H1 (cell line): ENCODE measurements around the gene FAM83C. TPM values are rescaled to one million over a fixed set of nuclear protein-coding genes. Genes with fewer than 3 reads are reported as not detected.

Experiments used
- CTCF ChIA-PET: fragments of 300-600 bp; sonication (Branson Sonifier 250); formaldehyde crosslinking; loops from one replicate; lab custom pipeline; 2021; ENCODE audit not compliant: partially characterized antibody; lab: Charles Lee
- POLR2A ChIA-PET: fragments of 300-600 bp; sonication (Branson Sonifier 250); formaldehyde crosslinking; loops from one replicate; lab custom pipeline; 2021; ENCODE audit warnings: inconsistent platforms; ENCODE audit not compliant: partially characterized antibody; lab: Charles Lee
- DNase-seq, 2 experiments: peaks; one replicate each; pipeline versions ENCODE4 v3.0.0 to v3.0.0-alpha.2; 2010 to 2022; ENCODE audit warnings: low spot score in 2 of 2, low read depth in 1 of 2, mixed read lengths in 1 of 2
- FAIRE-seq: peaks from 2 replicates; lab custom pipeline; 2011; peaks lifted over from hg19 to GRCh38; lab: Jason Lieb, UNC
- H2AFZ ChIP-seq: 2 replicates; pipeline ENCODE4 v1.8.1; 2012; ENCODE audit warnings: low read length, inconsistent platforms
- H2AK5ac ChIP-seq: 2 replicates; pipeline ENCODE4 v1.6.1; 2013; ENCODE audit warnings: low read depth, low read length
- H2BK120ac ChIP-seq: replicated peaks from 2 replicates; pipeline ENCODE3; 2013; ENCODE audit warnings: low read depth, low read length, inconsistent platforms
- H2BK12ac ChIP-seq: 2 replicates; pipeline ENCODE4 v1.6.1; 2013; ENCODE audit warnings: low read depth, low read length
- H2BK15ac ChIP-seq: 2 replicates; pipeline ENCODE4 v1.6.1; 2013; ENCODE audit warnings: low read length
- H2BK20ac ChIP-seq: 2 replicates; pipeline ENCODE4 v1.6.1; 2013; ENCODE audit warnings: low read length
- H2BK5ac ChIP-seq: 2 replicates; pipeline ENCODE4 v1.6.1; 2013; ENCODE audit warnings: low read depth, low read length
- H3K14ac ChIP-seq: 2 replicates; pipeline ENCODE4 v1.6.1; 2013; ENCODE audit warnings: inconsistent platforms; ENCODE audit not compliant: insufficient read length
- H3K18ac ChIP-seq: 2 replicates; pipeline ENCODE4 v1.6.1; 2013; ENCODE audit warnings: low read length; ENCODE audit errors: extremely low read depth
- H3K23ac ChIP-seq: 2 replicates; pipeline ENCODE4 v1.6.1; 2013; ENCODE audit warnings: inconsistent platforms; ENCODE audit not compliant: insufficient read length
- H3K23me2 ChIP-seq: 2 replicates; pipeline ENCODE4 v1.6.1; 2013; ENCODE audit warnings: low read depth, low read length
- H3K27ac ChIP-seq: 2 replicates; pipeline ENCODE4 v1.6.1; 2011; ENCODE audit warnings: low read depth, low read length, inconsistent platforms
- H3K27me3 ChIP-seq, 4 experiments: replicated peaks in 1 of 4; 1 replicate in 1 of 4; 2 replicates in 3 of 4; pipeline versions ENCODE4 v1.6.1 to v1.8.1; 2011 to 2013; ENCODE audit warnings: low read length in 3 of 4, mild to moderate bottlenecking in 3 of 4, inconsistent platforms in 2 of 4, mixed read lengths in 2 of 4, moderate library complexity in 1 of 4; ENCODE audit not compliant: control insufficient read depth in 3 of 4, insufficient read depth in 3 of 4; ENCODE audit errors: extremely low read depth in 1 of 4
- H3K36me3 ChIP-seq, 4 experiments: 2 replicates each; pipeline versions ENCODE4 v1.6.1 to v1.8.1; 2011 to 2013; ENCODE audit warnings: mild to moderate bottlenecking in 4 of 4, low read length in 3 of 4, moderate library complexity in 2 of 4, control low read depth in 1 of 4, inconsistent platforms in 1 of 4; ENCODE audit not compliant: insufficient read depth in 4 of 4, control insufficient read depth in 2 of 4
- H3K4ac ChIP-seq: replicated peaks from 2 replicates; pipeline ENCODE3; 2013; ENCODE audit warnings: low read length, low read depth, mixed read lengths, inconsistent platforms; ENCODE audit not compliant: insufficient read length
- H3K4me1 ChIP-seq, 4 experiments: replicated peaks in 1 of 4; 1 replicate in 1 of 4; 2 replicates in 3 of 4; pipeline versions ENCODE4 v1.6.1 to v1.8.1; 2011 to 2013; ENCODE audit warnings: low read length in 3 of 4, inconsistent platforms in 2 of 4, mixed read lengths in 1 of 4; ENCODE audit not compliant: insufficient read depth in 4 of 4, control insufficient read depth in 3 of 4
- H3K4me2 ChIP-seq, 2 experiments: 2 replicates each; pipeline versions ENCODE4 v1.6.1 to v1.8.1; 2011 to 2013; ENCODE audit warnings: low read depth in 2 of 2, low read length in 2 of 2, control low read depth in 1 of 2, inconsistent platforms in 1 of 2, mild to moderate bottlenecking in 1 of 2; ENCODE audit not compliant: insufficient read depth in 1 of 2
- H3K4me3 ChIP-seq, 4 experiments: fragments of 200-600, 300-600 bp in 1 of 4; sonication (generic), shearing (Covaris generic), sonication (Bioruptor Twin) in 1 of 4; 2 replicates each; pipeline versions ENCODE4 v1.5.1 to v1.8.1; 2011 to 2016; ENCODE audit warnings: low read length in 4 of 4, low read depth in 3 of 4, control low read depth in 2 of 4, inconsistent platforms in 2 of 4, mild to moderate bottlenecking in 2 of 4, mixed read lengths in 1 of 4, moderate library complexity in 1 of 4; ENCODE audit not compliant: insufficient read depth in 2 of 4; ENCODE audit errors: extremely low read depth in 1 of 4
- H3K56ac ChIP-seq: replicated peaks from 2 replicates; pipeline ENCODE3; 2013; ENCODE audit warnings: low read depth, mild to moderate bottlenecking, mixed read lengths, low read length, inconsistent platforms; ENCODE audit not compliant: insufficient read length
- H3K79me1 ChIP-seq: 2 replicates; pipeline ENCODE4 v1.6.1; 2013; ENCODE audit warnings: low read depth, low read length, control low read depth
- H3K79me2 ChIP-seq, 2 experiments: 2 replicates each; pipeline versions ENCODE4 v1.6.1 to v1.8.1; 2012 to 2013; ENCODE audit warnings: low read length in 2 of 2, mild to moderate bottlenecking in 2 of 2, inconsistent platforms in 1 of 2; ENCODE audit not compliant: insufficient read depth in 2 of 2, control insufficient read depth in 1 of 2
- H3K9ac ChIP-seq, 4 experiments: replicated peaks in 1 of 4; 1 replicate in 1 of 4; 2 replicates in 3 of 4; pipeline versions ENCODE4 v1.6.1 to v1.8.1; 2011 to 2013; ENCODE audit warnings: low read depth in 3 of 4, low read length in 3 of 4, control low read depth in 2 of 4, mild to moderate bottlenecking in 2 of 4, moderate library complexity in 2 of 4, inconsistent platforms in 1 of 4; ENCODE audit errors: extremely low read depth in 1 of 4
- H3K9me3 ChIP-seq, 2 experiments: 2 replicates each; pipeline versions ENCODE4 v1.6.1 to v1.8.1; 2012 to 2013; ENCODE audit warnings: mild to moderate bottlenecking in 2 of 2, moderate library complexity in 2 of 2, control low read depth in 1 of 2, inconsistent platforms in 1 of 2, low read depth in 1 of 2, low read length in 1 of 2, mixed read lengths in 1 of 2; ENCODE audit not compliant: insufficient read depth in 2 of 2
- H4K20me1 ChIP-seq, 2 experiments: replicated peaks in 1 of 2; 2 replicates each; pipeline versions ENCODE3 to v1.8.1; 2011 to 2013; ENCODE audit warnings: inconsistent platforms in 2 of 2, low read length in 2 of 2, mild to moderate bottlenecking in 1 of 2; ENCODE audit not compliant: insufficient read depth in 2 of 2, control insufficient read depth in 1 of 2
- H4K5ac ChIP-seq: 2 replicates; pipeline ENCODE4 v1.6.1; 2013; ENCODE audit warnings: low read length, low read depth, mixed read lengths, inconsistent platforms; ENCODE audit not compliant: insufficient read length
- H4K8ac ChIP-seq: 2 replicates; pipeline ENCODE4 v1.8.0; 2013; ENCODE audit warnings: mild to moderate bottlenecking, moderate library complexity, low read length, inconsistent platforms; ENCODE audit not compliant: insufficient read depth; ENCODE audit errors: extremely low read depth
- H4K91ac ChIP-seq: replicated peaks from 2 replicates; pipeline ENCODE3; 2013; ENCODE audit warnings: low read length, mixed read lengths, inconsistent platforms; ENCODE audit not compliant: insufficient read length
- CHD1 ChIP-seq: IDR thresholded peaks from 2 replicates; pipeline ENCODE4 v1.6.1; 2012; ENCODE audit warnings: low read depth, low read length, improper control_type of control experiment
- EP300 ChIP-seq, 2 experiments: IDR thresholded peaks; 1 replicate in 1 of 2; 2 replicates in 1 of 2; pipeline ENCODE4 v1.6.1; 2011 to 2012; ENCODE audit warnings: low read depth in 2 of 2, low read length in 2 of 2, mild to moderate bottlenecking in 2 of 2, borderline replicate concordance in 1 of 2, inconsistent platforms in 1 of 2, moderate library complexity in 1 of 2
- GABPA ChIP-seq: IDR thresholded peaks from 2 replicates; pipeline ENCODE4 v1.6.1; 2011; ENCODE audit warnings: mild to moderate bottlenecking, low read length, moderate library complexity, borderline replicate concordance; ENCODE audit not compliant: insufficient read depth
- GTF2F1 ChIP-seq: IDR thresholded peaks from 2 replicates; pipeline ENCODE4 v1.6.1; 2012; ENCODE audit warnings: low read depth, low read length, improper control_type of control experiment, borderline replicate concordance
- JUN ChIP-seq: IDR thresholded peaks from 2 replicates; pipeline ENCODE4 v1.6.1; 2011; ENCODE audit warnings: low read depth, mild to moderate bottlenecking, improper control_type of control experiment, low read length
- KDM5A ChIP-seq: fragments of 200-600 bp; IDR thresholded peaks from 2 replicates; pipeline ENCODE4 v1.7.1; 2012; ENCODE audit warnings: mild to moderate bottlenecking, low read length, inconsistent platforms, mixed read lengths
- MAFK ChIP-seq: IDR thresholded peaks from 2 replicates; pipeline ENCODE4 v1.6.1; 2012; ENCODE audit warnings: low read depth, mild to moderate bottlenecking, improper control_type of control experiment, low read length
- PHF8 ChIP-seq: fragments of 200-600 bp; sonication (generic); conservative IDR thresholded peaks from 2 replicates; pipeline ENCODE4 v1.7.1; 2012; ENCODE audit warnings: low read depth, mild to moderate bottlenecking, inconsistent platforms, low read length, moderate library complexity
- POLR2A ChIP-seq, 2 experiments: IDR thresholded peaks; 1 replicate in 1 of 2; 2 replicates in 1 of 2; pipeline ENCODE4 v1.6.1; 2011; ENCODE audit warnings: low read depth in 2 of 2, low read length in 2 of 2, mild to moderate bottlenecking in 2 of 2; ENCODE audit errors: control extremely low read depth in 1 of 2
- RFX5 ChIP-seq: IDR thresholded peaks from 2 replicates; pipeline ENCODE4 v1.6.1; 2011; ENCODE audit warnings: low read depth, low read length, improper control_type of control experiment, borderline replicate concordance
- SIN3A ChIP-seq, 2 experiments: IDR thresholded peaks in 1 of 2; conservative IDR thresholded peaks in 1 of 2; 2 replicates each; pipeline ENCODE4 v1.6.1; 2011 to 2012; ENCODE audit warnings: low read length in 2 of 2, improper control_type of control experiment in 1 of 2, low read depth in 1 of 2, mild to moderate bottlenecking in 1 of 2
- WGBS, 2 experiments: shearing (Covaris generic) in 1 of 2; methylation state at CpG; one replicate each; pipeline versions ENCODE4 v1.1.6 to v1.1.7; 2013 to 2015; ENCODE audit warnings: low lambda C conversion rate in 2 of 2, mixed read lengths in 2 of 2, inconsistent platforms in 1 of 2, low coverage in 1 of 2, missing lambda C conversion rate in 1 of 2; ENCODE audit not compliant: insufficient replicate concordance in 2 of 2, insufficient coverage in 1 of 2, insufficient read length in 1 of 2; ENCODE audit errors: extremely low coverage in 1 of 2, missing lambda C conversion rate in 1 of 2; 5-methylcytosine and 5-hydroxymethylcytosine counted together
- polyA plus RNA-seq, 7 experiments: library from polyadenylated mRNA; depleted of rRNA in 3 of 7; stranded (reverse) in 5 of 7; unstranded in 2 of 7; fragments of >200 nt in 5 of 7; fragments of 200-250 nt in 2 of 7; gene quantifications; 1 replicate in 5 of 7; 2 replicates in 1 of 7; 4 replicates in 1 of 7; pipeline versions ENCODE4 v1.2.1 to v1.2.3, GENCODE V29; 2011 to 2013; ENCODE audit warnings: missing spikeins in 2 of 7, mixed read lengths in 2 of 7
- total RNA-seq: library from RNA; stranded (reverse); fragmentation: NEBNext Ultra II Directional; extraction: Animal tissue kit (Norgen Biotek cat#: 25700); gene quantifications from 2 replicates; pipeline ENCODE4 v1.2.1, GENCODE V29; 2021
- TF ChIP-seq, protein P1 (sequence below): IDR thresholded peaks from 2 replicates; pipeline ENCODE4 v1.6.1; 2011; ENCODE audit warnings: low read length, improper control_type of control experiment

FAM83C gene
- total and polyA plus RNA-seq, 2 of the 8 experiments (the other 6 are each of a cell fraction or from before 2014, with no cell fraction given) = not detected

DNA sequence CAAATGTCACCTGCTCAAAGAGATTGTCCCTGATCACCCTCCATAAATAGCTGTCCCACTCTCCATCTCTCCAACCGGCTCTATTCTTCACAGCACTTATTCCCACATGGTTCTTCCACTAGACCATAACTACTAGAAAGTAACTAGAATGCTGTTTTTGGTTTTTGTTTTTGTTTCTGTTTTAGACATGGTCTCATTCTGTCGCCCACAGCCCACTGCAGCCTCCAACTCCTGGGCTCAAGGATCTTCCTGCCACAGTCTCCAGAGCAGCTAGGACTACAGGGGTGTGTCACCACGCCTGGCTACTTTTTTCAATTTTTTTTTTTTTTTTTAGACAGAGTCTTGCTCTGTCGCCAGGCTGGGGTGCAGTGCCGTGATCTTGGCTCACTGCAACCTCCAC, 53.5 kb downstream of the FAM83C start:
- Histone ChIP-seq H3K4me3 (no peak overlapping the region), H2BK20ac (no peak overlapping the region), H3K79me2 (no peaks in the 10 kb centered on the region), H3K56ac (no peak overlapping the region), H3K4me2 (no peak overlapping the region), H4K8ac (no peak overlapping the region), H3K23me2 (no peaks in the 10 kb centered on the region; the same call in 1 of the 2 replicates), H3K27ac (no peak overlapping the region), H4K20me1 (no peaks in the 10 kb centered on the region), H3K23ac (no peak overlapping the region), H3K4ac (no peak overlapping the region), H3K14ac (no peak overlapping the region), H3K79me1 (no peaks in the 10 kb centered on the region), H3K4me1 (peaks cover 2 to 7% (median 3%) of the 10 kb centered on the region in 4 experiments; a peak in 4 of 7 replicates), H2AFZ (no peak overlapping the region), H2BK15ac (no peak overlapping the region), H3K36me3 (no peaks in the 10 kb centered on the region), H3K27me3 (no peaks in the 10 kb centered on the region), H2BK5ac (no peak overlapping the region), H3K9ac (no peak overlapping the region), H2BK12ac (no peak overlapping the region), H4K91ac (no peak overlapping the region), H2AK5ac (0 out of 2 replicates have a peak overlapping the region, but pooled peaks have one; percentile 33), H4K5ac (no peak overlapping the region), H3K9me3 (no peaks in the 10 kb centered on the region), H3K18ac (no peak overlapping the region), H2BK120ac (no peak overlapping the region)
- ChIA-PET POLR2A (interaction anchor here (0.8 kb wide), 1 partner anchor 25 kb away, joined by 4 read pairs; no protein-coding TSS in a partner anchor), CTCF (interaction anchor here (1.2 kb wide), 1 partner anchor 94 kb away, joined by 3 read pairs; no protein-coding TSS in a partner anchor)
- DNase-seq (no peak), FAIRE-seq (no peak)
- 86% methylated on average over 5 of the region's 5 CpGs; no CpG with 5 or more reads in 1 of the 2 experiments for WGBS, 2 experiments
- TF ChIP-seq JUN (no peak), MAFK (no peak), EP300 (IDR thresholded peaks at IDR 0.05; ENCODE audit: borderline replicate concordance in 1 of 2, low read depth in 2 of 2, low read length in 2 of 2) (no peak), SIN3A (conservative IDR thresholded peaks at IDR 0.05 in 1 of 2, IDR thresholded peaks at IDR 0.05 in 1 of 2; ENCODE audit: low read depth in 1 of 2, low read length in 2 of 2) (no peak), GABPA (no peak), CHD1 (no peak), POLR2A (IDR thresholded peaks at IDR 0.05; ENCODE audit: control extremely low read depth in 1 of 2, low read depth in 2 of 2, low read length in 2 of 2) (no peak), RFX5 (no peak), KDM5A (no peak), PHF8 (no peak), GTF2F1 (no peak)
- TF ChIP-seq, protein P1, sequence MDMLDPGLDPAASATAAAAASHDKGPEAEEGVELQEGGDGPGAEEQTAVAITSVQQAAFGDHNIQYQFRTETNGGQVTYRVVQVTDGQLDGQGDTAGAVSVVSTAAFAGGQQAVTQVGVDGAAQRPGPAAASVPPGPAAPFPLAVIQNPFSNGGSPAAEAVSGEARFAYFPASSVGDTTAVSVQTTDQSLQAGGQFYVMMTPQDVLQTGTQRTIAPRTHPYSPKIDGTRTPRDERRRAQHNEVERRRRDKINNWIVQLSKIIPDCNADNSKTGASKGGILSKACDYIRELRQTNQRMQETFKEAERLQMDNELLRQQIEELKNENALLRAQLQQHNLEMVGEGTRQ = no peak
